Embryonic facial prominence (tissue), 1 donor: Measurements from ENCODE around the gene TRAF3IP3.
"Not testable (repeated sequence)": the region's sequence is repeated elsewhere in the genome, so short reads cannot be mapped to it uniquely, and the experiment has no call there.

Experiments
- DNase-seq: peaks from one replicate; pipeline ENCODE4 v3.0.0-alpha.2; 2016; ENCODE audit errors: extremely low spot score

The TRAF3IP3 gene

DNA sequence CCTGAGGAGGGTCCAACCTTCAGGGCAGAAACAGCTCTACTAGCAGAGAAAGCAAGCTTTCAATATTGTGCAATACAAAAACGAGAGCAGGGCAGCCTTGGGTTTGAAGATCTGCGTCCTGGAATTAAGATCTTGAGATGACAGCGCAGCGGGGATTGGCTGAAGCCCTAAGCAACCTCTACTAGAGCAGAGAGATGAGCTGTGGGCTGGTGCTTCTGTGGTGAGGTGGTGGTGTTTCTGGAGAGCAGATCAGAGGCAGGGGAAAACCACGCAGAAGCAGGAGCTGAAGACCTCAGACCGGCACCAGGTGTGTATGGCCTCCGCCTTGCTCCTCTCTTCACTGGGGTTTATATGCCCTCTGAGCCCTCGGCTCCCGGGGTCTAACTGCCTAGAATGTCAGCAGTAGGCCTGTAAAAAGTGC, 12.5 kb downstream of the TRAF3IP3 start:
- no peak for DNase-seq

GRCh38 chr1:209769171-209769904, 13.5 kb downstream of the TRAF3IP3 start:
- no peak for DNase-seq

DNA sequence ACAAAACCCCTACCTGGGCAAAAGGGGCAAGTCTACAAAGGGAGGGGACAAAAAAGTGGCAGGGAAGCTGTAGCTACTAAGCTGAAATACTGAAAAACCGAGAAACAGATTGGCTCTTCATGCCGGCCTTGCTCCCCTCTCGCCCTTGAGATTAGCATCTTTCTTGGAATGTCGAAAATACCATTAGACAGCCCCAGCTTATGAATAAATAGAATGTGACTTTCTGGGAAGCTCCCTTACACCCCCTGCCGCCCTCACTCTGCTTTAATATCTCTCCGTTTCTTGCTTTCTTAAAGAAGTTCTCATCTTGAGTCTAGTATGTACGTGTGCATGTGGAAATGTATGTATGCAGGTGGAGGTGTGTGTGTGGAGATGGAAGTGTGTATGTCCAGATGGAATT, 14.1 kb downstream of the TRAF3IP3 start:
- DNase-seq: no peak

GRCh38 chr1:209770636-209771415, 15.0 kb downstream of the TRAF3IP3 start:
- DNase-seq: no peak

- no peak for DNase-seq
Measured at GRCh38 chr1:209772126-209772525, 16.3 kb downstream of the TRAF3IP3 start.

DNA sequence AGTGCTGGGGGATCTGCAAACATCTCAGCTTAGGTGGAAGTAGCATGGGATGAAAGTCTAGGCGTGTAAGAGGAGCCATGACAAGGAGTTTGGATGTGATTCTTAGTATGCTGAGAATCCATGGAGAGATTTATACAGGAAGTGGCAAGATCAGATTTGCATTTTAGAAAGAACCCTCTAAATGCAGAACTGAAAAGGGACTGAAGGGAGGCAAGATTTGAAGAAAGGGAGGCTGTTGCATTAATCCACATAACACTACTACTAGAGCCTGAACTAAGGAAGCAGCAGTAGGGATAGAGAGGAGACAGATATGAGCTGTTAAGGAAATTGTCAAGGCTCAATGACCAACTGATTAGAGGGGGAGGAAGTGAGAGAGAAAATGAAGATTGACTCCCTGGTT, 18.7 kb downstream of the TRAF3IP3 start:
- no peak for DNase-seq

DNA sequence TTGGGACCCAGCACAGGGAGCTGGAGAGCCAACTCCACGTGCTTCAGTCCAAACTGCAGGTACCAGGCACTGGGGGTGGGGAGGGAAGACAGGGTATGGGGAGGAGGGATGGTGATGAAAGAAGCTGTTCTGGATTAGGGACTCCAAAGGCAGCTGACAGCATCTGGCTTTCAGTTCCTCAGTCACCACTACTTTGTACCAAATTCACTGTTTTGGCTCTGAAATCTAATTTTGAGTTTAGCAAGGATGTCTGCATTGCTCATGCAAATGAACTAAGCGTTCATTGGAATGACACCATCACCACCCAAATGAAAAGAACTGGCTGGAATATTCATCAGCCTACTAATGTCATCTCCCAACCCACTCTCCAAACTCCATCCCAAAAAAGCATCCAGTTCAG, 19.8 kb downstream of the TRAF3IP3 start:
- no peak for DNase-seq

DNA sequence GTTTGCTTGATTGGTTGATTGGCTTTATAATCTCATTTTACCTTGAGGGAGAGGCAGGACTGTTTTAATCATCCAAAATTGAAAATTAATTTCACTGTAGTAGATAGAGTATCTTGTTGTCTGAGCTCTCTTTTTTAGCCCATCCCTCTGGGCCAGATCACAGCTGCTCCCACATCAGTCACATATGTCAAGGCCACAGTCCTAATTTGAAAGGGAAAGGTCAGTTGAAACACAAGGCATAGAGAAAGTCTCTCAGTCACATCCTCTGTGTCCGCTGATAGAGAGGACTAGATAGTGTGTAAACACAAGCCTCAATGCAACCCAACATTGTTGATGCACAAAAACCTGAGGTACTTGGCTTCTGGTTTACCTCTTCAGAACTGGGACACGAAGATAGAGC, 21.7 kb downstream of the TRAF3IP3 start:
- DNase-seq: no peak

DNA sequence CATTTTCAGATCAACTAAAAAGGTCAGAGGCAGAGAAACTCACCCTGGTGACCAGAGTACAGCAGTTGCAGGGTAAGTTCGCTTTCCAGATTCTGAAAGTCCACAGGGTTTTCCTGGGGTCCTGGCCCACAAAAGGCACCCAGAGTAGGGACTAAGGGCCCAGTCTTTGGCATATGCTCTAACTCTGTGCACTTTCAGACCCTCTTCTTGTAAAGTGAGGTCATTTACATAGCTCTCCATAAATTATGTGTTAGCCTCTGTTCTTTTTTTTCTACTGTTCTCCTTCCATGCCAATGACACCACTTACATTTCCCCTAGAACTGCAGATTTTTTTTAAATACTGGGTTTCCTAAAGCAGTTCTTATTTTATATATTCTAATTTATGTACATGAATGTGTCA, 22.2 kb downstream of the TRAF3IP3 start:
- no peak for DNase-seq

- DNase-seq: no peak
Measured at GRCh38 chr1:209780268-209780667, 24.4 kb downstream of the TRAF3IP3 start.

- DNase-seq: no peak
Measured at GRCh38 chr1:209783386-209783785, 27.5 kb downstream of the TRAF3IP3 start.

- peak; percentile 95 for DNase-seq
Measured at GRCh38 chr1:209784265-209785169, 28.7 kb downstream of the TRAF3IP3 start, which contains the start of gene C1orf74. C1orf74 (minus strand) TSS chr1:209784559; CDS start chr1:209783634, 925 bp downstream.

DNA sequence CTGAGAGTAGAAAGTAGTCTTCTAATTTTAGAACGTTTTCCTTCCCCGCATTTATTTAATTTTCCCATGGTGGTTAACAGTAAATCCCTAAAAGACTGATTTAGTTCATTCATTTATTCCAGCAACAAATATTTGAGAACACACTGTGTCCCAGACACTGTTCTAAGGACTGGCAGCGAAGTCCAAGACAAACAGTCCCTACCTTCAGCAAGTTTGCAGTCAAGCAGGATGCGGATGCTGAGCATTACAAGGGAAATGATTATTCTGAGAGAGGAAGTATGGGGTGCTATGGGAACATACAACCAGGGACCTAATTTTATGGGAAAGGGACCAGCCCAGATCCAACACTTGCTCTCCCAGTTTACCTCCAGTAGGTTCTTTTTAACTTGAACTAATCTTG, 29.7 kb downstream of the TRAF3IP3 start:
- no peak for DNase-seq

DNA sequence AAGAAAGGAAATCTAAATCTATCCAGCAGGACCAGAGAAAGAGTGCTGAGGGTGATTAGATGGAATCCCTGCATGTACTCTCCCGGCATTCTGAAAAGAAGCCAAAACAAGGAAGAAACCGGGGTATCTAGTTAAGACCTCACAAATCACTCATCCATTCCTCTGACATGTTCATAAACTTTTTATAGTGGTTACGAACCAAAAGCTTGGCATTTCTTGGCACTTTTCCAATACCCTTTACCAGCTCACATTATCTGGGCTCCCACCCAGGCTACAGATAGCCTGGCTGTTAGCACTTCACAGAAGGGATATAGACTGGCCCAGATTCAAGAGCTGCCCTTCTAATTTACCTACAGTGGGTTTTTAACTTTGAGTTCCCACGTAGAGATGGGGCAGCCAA, 30.3 kb downstream of the TRAF3IP3 start:
- DNase-seq: no peak

DNA sequence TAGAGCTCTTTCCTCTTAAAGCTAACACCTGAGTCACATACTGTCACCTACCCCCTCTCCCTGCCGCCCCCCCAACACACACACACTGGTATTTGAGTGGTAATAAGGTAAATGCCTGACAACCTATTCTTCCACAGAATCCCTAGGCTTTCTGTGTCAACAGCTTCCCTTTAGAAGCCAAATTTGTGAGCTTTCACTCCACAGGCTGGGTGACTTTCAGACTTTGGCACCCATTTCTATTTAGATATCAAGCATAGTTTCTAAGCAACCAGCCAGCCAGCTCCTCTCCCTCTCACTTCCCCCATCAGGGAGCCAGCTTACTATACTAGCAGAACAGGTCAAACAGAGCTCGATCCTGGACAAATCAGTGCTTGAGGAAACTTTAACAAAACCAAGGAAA, 31.7 kb downstream of the TRAF3IP3 start:
- no peak for DNase-seq

DNA sequence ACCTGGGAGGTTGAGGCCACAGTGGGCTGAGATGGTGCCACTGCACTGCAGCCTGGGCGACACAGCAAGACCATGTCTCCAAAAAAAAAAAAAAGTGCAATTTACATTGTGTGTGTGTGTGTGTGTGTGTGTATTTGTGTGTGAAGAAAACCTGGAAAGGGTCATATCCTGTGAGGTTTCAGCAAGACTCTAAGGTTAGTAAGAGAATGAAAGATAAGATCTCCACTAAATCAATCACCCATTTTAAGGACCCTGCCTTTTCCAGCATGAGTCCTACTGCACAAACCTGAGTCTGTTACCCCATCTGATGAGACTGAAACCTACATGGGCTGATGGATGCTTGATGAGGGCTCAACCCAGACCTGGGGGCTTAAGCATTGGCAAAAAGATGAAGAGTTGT, 33.4 kb downstream of the TRAF3IP3 start:
- DNase-seq: no peak

DNA sequence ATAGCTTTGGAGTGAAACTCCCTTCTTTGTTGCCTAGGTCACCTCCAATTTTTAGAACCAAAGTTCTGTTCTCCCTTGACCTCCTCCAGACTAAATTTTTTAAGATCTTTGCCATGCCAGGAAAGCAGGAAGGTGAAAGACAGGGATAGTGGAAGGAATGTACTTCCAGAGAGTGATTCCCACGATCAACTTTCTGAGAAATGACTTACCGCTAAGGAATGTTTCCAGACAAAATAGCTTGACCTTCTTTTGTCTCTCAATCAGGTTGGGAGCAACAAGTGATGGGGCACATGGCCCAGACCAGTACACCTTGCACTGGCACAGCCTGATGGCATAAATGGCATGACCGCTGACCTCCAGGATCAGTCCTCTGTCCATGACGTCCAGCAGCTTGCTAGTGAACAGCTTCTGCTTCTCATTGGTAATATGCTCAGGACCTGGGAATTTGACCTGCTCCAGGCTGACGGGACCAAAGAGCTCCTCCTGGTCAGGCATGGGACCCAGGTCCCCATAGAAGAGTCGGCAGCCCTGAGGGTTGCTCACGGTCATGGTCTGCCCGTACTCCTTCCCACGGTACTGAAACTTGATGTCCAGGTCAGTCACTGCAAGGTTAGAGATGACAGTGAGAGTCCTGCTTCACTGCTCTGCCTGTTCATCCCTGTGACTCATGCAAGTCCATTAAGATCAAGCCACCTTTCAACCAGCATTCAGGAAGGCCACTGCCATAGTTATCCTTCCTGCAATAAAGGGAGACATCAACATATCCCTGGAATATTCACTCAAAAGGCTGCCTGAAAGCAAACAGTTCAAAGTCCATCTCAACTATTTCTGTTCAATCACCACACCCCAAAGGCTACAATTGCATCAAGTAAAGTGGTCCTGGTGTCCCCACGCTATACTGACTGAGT, 34.7 kb downstream of the TRAF3IP3 start:
- DNase-seq: no peak

GRCh38 chr1:209791920-209792319, 36.1 kb downstream of the TRAF3IP3 start:
- no peak for DNase-seq

DNA sequence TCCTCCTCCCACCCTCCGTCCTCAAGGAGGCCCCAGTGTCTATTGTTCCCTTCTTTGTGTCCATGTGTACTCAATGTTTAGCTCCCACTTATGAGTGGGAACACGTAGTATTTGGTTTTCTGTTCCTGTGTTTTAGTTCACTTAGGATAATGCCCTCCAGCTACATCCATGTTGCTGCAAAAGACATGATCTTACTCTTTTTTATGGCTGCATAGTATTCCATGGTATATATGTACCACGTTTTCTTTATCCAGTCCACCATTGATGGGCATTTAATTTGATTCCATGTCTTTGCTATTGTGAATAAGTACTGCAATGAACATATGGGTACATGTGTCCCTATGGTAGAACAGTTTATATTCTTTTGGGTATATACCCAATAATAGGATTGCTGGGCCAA, 37.9 kb downstream of the TRAF3IP3 start:
- not testable (repeated sequence) for DNase-seq

DNA sequence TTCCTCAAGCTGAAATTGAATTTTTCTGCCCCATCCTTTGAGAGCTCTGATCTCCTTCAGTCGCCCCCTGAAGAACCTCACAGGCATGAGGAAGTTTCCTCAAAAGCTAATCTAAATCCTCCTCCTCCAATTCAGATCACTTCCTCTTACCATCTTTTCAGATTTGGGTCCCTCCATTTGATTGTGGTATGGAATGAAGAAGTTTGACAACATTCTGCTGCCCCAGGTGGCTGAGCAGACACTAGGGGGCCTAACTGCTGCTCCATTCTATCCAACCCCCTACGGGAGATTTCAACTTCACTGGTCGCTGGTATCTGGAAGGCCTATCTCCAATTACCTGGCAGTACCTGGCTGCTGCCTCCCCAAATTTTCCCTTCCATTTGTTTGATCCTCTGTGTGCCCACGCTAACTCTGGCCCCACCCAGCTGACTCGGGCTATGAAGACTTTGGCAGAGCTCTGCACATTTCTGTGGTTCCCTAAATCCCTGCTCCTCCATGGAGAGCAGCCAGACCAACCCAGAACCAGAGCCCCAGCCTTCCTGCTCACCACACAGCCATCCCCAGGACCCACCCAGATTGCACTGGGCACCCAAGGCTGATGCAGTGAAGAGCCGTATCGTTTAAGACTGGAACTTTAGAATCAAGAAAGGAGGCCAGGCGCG, 42.3 kb downstream of the TRAF3IP3 start:
- no peak for DNase-seq
